22Rv1 (cell line): ENCODE measurements around the gene PLEKHG1.

ENCODE experiments used
- CTCF ChIP-seq: fragments of 450-650 bp; IDR thresholded peaks from 2 replicates; pipeline ENCODE4 v1.5.1; 2017; ENCODE audit warnings: mild to moderate bottlenecking
- ZFX ChIP-seq: fragments of 450-650 bp; IDR thresholded peaks from 2 replicates; pipeline ENCODE4 v1.6.1; 2017; ENCODE audit warnings: antibody characterized with exemption, borderline replicate concordance

DNA sequence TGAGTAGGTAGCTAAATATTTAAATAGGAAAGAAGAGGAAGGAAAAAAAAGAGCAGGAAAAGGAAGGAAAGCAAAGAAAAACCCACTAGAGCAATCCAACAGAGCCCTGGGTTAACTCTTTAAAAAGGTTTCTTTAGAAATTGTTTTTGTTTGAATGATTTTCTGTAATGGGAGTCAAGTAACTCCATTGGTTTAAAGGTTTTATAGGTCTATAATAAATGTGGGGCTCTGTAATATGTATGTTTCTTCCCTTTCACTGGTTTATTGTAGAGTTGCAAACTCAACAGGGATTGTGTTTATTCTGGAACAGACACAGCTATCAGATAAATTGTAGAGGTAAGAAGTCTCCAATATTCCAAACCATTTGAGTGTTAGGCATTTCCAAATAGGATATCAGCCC lies 10.9 kb downstream of the PLEKHG1 start:
- TF ChIP-seq CTCF: no peak
- TF ChIP-seq ZFX: no peak
